ENCODE measurements around the gene PTGFRN.

The PTGFRN gene

GRCh38 chr1:117034791-117035290, 125.1 kb downstream of the PTGFRN start:
- no peak for DNase-seq (ENCODE audit: low spot score)

- DNase-seq (ENCODE audit: low spot score), result no peak
These were observed 126.3 kb downstream of the PTGFRN start for GRCh38 chr1:117036018-117036461.

- DNase-seq (ENCODE audit: low spot score), result no peak
These were observed 128.1 kb downstream of the PTGFRN start for GRCh38 chr1:117037802-117038201.

- DNase-seq (ENCODE audit: low spot score), result no peak
These were observed 128.5 kb downstream of the PTGFRN start for GRCh38 chr1:117038236-117038635.
